Esophagus squamous epithelium (tissue), 5 donors: ENCODE results near the gene SLC25A15. TPM values are rescaled to one million over a fixed set of nuclear protein-coding genes. Genes with fewer than 3 reads are reported as not detected.

Source experiments
- DNase-seq: peaks from one replicate; lab custom pipeline; 2025; lab: John Stamatoyannopoulos, UW
- H3K27ac ChIP-seq, 4 donors: fragments of 200-600 bp; sonication (generic); one replicate each; pipeline ENCODE4 v1.5.1; 2016 to 2019; ENCODE audit warnings: mild to moderate bottlenecking in 1 of 4
- H3K27me3 ChIP-seq, 4 donors: fragments of 200-600 bp; sonication (generic); 1 replicate in 3 of 4; 2 replicates in 1 of 4; pipeline versions ENCODE4 v1.5.1 to v1.6.0; 2017 to 2021; ENCODE audit warnings: antibody characterized with exemption in 1 of 4
- H3K36me3 ChIP-seq, 3 donors: fragments of 200-600 bp; sonication (generic); one replicate each; pipeline ENCODE4 v1.5.1; 2016 to 2019
- H3K4me1 ChIP-seq, 3 donors: fragments of 200-600 bp; sonication (generic); one replicate each; pipeline ENCODE4 v1.5.1; 2017 to 2019
- H3K4me3 ChIP-seq, 4 donors: fragments of 200-600 bp; sonication (generic); 1 replicate in 3 of 4; 2 replicates in 1 of 4; pipeline ENCODE4 v1.5.1; 2016 to 2019; ENCODE audit warnings: mild to moderate bottlenecking in 2 of 4, moderate library complexity in 1 of 4
- H3K9me3 ChIP-seq, 3 donors: fragments of 200-600 bp; sonication (generic); one replicate each; pipeline ENCODE4 v1.5.1; 2016 to 2019
- CTCF ChIP-seq, 6 experiments: fragments of 450-650 bp in 4 of 6; fragments of 200-600 bp in 2 of 6; sonication (generic) in 2 of 6; IDR thresholded peaks; one replicate each; pipeline ENCODE4 v1.5.1; 2016 to 2019; ENCODE audit warnings: antibody characterized with exemption in 6 of 6, mild to moderate bottlenecking in 4 of 6, moderate library complexity in 4 of 6
- POLR2A ChIP-seq, 4 donors: fragments of 450-650 bp; IDR thresholded peaks; one replicate each; pipeline ENCODE4 v1.6.1; 2017; ENCODE audit warnings: antibody characterized with exemption in 4 of 4, mild to moderate bottlenecking in 4 of 4, moderate library complexity in 3 of 4
- WGBS, 2 donors: methylation state at CpG; one replicate each; pipeline ENCODE4 v1.1.5; 2018; 5-methylcytosine and 5-hydroxymethylcytosine counted together
- intact Hi-C: fragments of 100-400 bp; cut with DNase I; formaldehyde crosslinking; loops from one replicate; pipeline ENCODE4 v1.15.0; 2022
- total RNA-seq, 4 donors: library from RNA; depleted of rRNA; stranded (reverse); fragments of >200 nt; gene quantifications; one replicate each; pipeline ENCODE4 v1.1.0, GENCODE V29; 2016
- donor health status: DM: yes; HTN: yes; CAD: no.

The SLC25A15 gene
- total RNA-seq, 4 donors from 2014 or later, result 6.4 to 12.1 (median 9.8) TPM

- WGBS, 2 donors, result 89 to 93% methylated on average over 13 of the region's 13 CpGs
- intact Hi-C loops, result no loop called here
Observed at GRCh38 chr13:40794414-40795368, 5.3 kb downstream of the SLC25A15 start.

GRCh38 chr13:40796649-40797048, 7.2 kb downstream of the SLC25A15 start:
- WGBS, 2 donors, result 93 to 96% methylated on average over 6 of the region's 6 CpGs
- no peaks in the 10 kb centered on the region for H3K4me1 ChIP-seq
- H3K27ac ChIP-seq, result no peak overlapping the region
- peaks cover 0 to 82% (median 0%) of the 10 kb centered on the region in 3 donors for H3K36me3 ChIP-seq
- TF ChIP-seq CTCF (IDR thresholded peaks at IDR 0.05), result no peak
- TF ChIP-seq POLR2A (IDR thresholded peaks at IDR 0.05), result no peak
- intact Hi-C loops, result no loop called here
- DNase-seq, result no peak
- no peaks in the 10 kb centered on the region for H3K9me3 ChIP-seq
- H3K4me3 ChIP-seq, result no peak overlapping the region
- no peaks in the 10 kb centered on the region for H3K27me3 ChIP-seq

More at GRCh38 chr13:40794414-40795368, 5.3 kb downstream of the SLC25A15 start:
- Histone ChIP-seq H3K9me3 (no peaks in the 10 kb centered on the region), H3K27ac (no peak overlapping the region), H3K36me3 (peaks cover 0 to 62% (median 0%) of the 10 kb centered on the region in 3 donors), H3K4me3 (no peak overlapping the region), H3K4me1 (peaks cover 0 to 12% (median 4%) of the 10 kb centered on the region in 3 donors), H3K27me3 (no peaks in the 10 kb centered on the region)
- TF ChIP-seq POLR2A (IDR thresholded peaks at IDR 0.05) (no peak), CTCF (IDR thresholded peaks at IDR 0.05) (no peak)
- no peak for DNase-seq

GRCh38 chr13:40798380-40798779, 9.0 kb downstream of the SLC25A15 start:
- H3K4me1 ChIP-seq, result no peaks in the 10 kb centered on the region
- WGBS, 2 donors, result 87 to 88% methylated on average over 9 of the region's 9 CpGs
- H3K4me3 ChIP-seq, result no peak overlapping the region
- no peaks in the 10 kb centered on the region for H3K9me3 ChIP-seq
- H3K36me3 ChIP-seq, result peaks cover 0 to 95% (median 0%) of the 10 kb centered on the region in 3 donors
- intact Hi-C loops, result no loop called here
- no peak for DNase-seq
- no peak for TF ChIP-seq CTCF (IDR thresholded peaks at IDR 0.05)
- TF ChIP-seq POLR2A (IDR thresholded peaks at IDR 0.05), result no peak
- no peaks in the 10 kb centered on the region for H3K27me3 ChIP-seq
- H3K27ac ChIP-seq, result no peak overlapping the region

- DNase-seq, result no peak
- no peak overlapping the region for H3K4me3 ChIP-seq
Observed at GRCh38 chr13:40799508-40799907, 10.1 kb downstream of the SLC25A15 start.

More at GRCh38 chr13:40799508-40799907, 10.1 kb downstream of the SLC25A15 start:
- WGBS, 2 donors, result 93 to 94% methylated on average over 4 of the region's 4 CpGs
- Histone ChIP-seq H3K27ac (no peak overlapping the region), H3K4me1 (no peaks in the 10 kb centered on the region), H3K27me3 (no peaks in the 10 kb centered on the region), H3K36me3 (peaks cover 0 to 91% (median 0%) of the 10 kb centered on the region in 3 donors), H3K9me3 (no peaks in the 10 kb centered on the region)
- TF ChIP-seq CTCF (IDR thresholded peaks at IDR 0.05), result no peak
- no peak for TF ChIP-seq POLR2A (IDR thresholded peaks at IDR 0.05)
- intact Hi-C loops, result no loop called here
